OCI-LY1 (cell line): ENCODE data around the gene GATM.

Experiments
- H2AFZ ChIP-seq: fragments of 200-600 bp; sonication (generic), shearing (Covaris generic); 2 replicates; pipeline ENCODE4 v1.6.0; 2014; ENCODE audit warnings: antibody characterized with exemption, mild to moderate bottlenecking, low read length
- H3F3A ChIP-seq: fragments of 200-600 bp; sonication (generic), shearing (Covaris generic); 2 replicates; pipeline ENCODE4 v1.6.0; 2014; ENCODE audit warnings: mild to moderate bottlenecking, antibody characterized with exemption, low read length, moderate library complexity; ENCODE audit not compliant: insufficient read depth
- H3K27ac ChIP-seq: fragments of 200-600 bp; sonication (generic); 2 replicates; pipeline ENCODE4 v1.5.1; 2014; ENCODE audit warnings: low read length, mixed run types, mild to moderate bottlenecking, low read depth; ENCODE audit not compliant: poor library complexity, severe bottlenecking
- H3K27me3 ChIP-seq: fragments of 200-600 bp; sonication (generic); 2 replicates; pipeline ENCODE4 v1.6.0; 2014; ENCODE audit warnings: antibody characterized with exemption, mild to moderate bottlenecking, low read length, moderate library complexity; ENCODE audit not compliant: insufficient read depth
- H3K36me3 ChIP-seq: fragments of 200-600 bp; sonication (generic); 2 replicates; pipeline ENCODE4 v1.6.1; 2014; ENCODE audit warnings: mild to moderate bottlenecking, antibody characterized with exemption, low read length, moderate library complexity, mixed read lengths; ENCODE audit not compliant: insufficient read depth
- H3K4me1 ChIP-seq: fragments of 200-600 bp; sonication (generic); 2 replicates; pipeline ENCODE4 v1.5.1; 2014; ENCODE audit warnings: mild to moderate bottlenecking, low read length, moderate library complexity; ENCODE audit not compliant: insufficient read depth, severe bottlenecking
- H3K4me2 ChIP-seq: fragments of 200-600 bp; sonication (generic), shearing (Covaris generic); 2 replicates; pipeline ENCODE4 v1.6.1; 2014; ENCODE audit warnings: low read length
- H3K4me3 ChIP-seq: fragments of 200-600 bp; sonication (generic); 2 replicates; pipeline ENCODE4 v1.5.1; 2014; ENCODE audit warnings: low read length, low read depth, mild to moderate bottlenecking, mixed read lengths; ENCODE audit not compliant: poor library complexity, severe bottlenecking
- H3K79me2 ChIP-seq: fragments of 200-600 bp; shearing (Covaris generic); 2 replicates; pipeline ENCODE4 v1.6.1; 2016; ENCODE audit warnings: mixed run types, low read length, mixed read lengths; ENCODE audit not compliant: insufficient read depth
- H3K9ac ChIP-seq: fragments of 200-600 bp; sonication (generic), shearing (Covaris generic); 2 replicates; pipeline ENCODE4 v1.6.1; 2014; ENCODE audit warnings: mild to moderate bottlenecking, low read length, mixed read lengths
- H3K9me2 ChIP-seq: fragments of 200-600 bp; sonication (generic), shearing (Covaris generic); 2 replicates; pipeline ENCODE4 v1.6.1; 2014; ENCODE audit warnings: low read depth, mild to moderate bottlenecking, low read length, mixed read lengths
- H3K9me3 ChIP-seq: fragments of 200-600 bp; shearing (Covaris generic); 2 replicates; pipeline ENCODE4 v1.6.1; 2014; ENCODE audit warnings: low read length, mixed read lengths
- H4K20me1 ChIP-seq: fragments of 200-600 bp; sonication (generic), shearing (Covaris generic); 2 replicates; pipeline ENCODE4 v1.6.0; 2016; ENCODE audit warnings: mild to moderate bottlenecking, low read length; ENCODE audit not compliant: insufficient read depth
- EZH2 ChIP-seq: fragments of 200-600 bp; sonication (generic), shearing (Covaris generic); IDR thresholded peaks from 2 replicates; pipeline ENCODE4 v1.8.0; 2017; ENCODE audit warnings: borderline replicate concordance, mixed run types, mild to moderate bottlenecking, antibody characterized with exemption, low read length, moderate library complexity, mixed read lengths
- TF ChIP-seq, protein P1 (sequence below): fragments of 200-600 bp; sonication (generic), shearing (Covaris generic); IDR thresholded peaks from 2 replicates; pipeline ENCODE4 v1.5.1; 2017; ENCODE audit warnings: mild to moderate bottlenecking, antibody characterized with exemption, low read length, moderate library complexity, mixed read lengths

Gene GATM

DNA sequence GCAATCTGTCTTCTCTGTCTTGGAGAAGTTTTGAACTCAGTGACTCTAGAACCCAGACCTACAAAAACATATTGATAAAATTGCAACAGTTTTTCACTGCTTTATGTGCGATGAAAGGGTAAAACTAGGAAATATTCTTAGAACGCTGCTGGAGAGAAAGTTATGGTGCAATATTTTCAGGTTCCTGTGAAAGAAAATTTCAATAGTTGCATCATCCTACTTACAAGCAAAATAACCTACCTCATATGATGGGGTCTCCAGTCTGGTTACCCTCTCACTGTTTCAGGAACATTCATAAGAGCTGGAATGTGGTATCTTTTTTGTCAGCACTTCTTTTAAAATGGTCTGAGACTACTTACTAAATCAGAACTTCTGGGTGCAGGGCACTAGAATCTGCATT lies 27.1 kb downstream of the GATM start:
- Histone ChIP-seq H3K27ac (no peak overlapping the region), H3K9ac (no peak overlapping the region), H3K36me3 (no peaks in the 10 kb centered on the region), H3K4me2 (no peak overlapping the region), H3K4me1 (no peaks in the 10 kb centered on the region), H3K9me2 (no peaks in the 10 kb centered on the region), H3K9me3 (no peaks in the 10 kb centered on the region), H3K27me3 (peaks cover 3% of the 10 kb centered on the region; the same call in 1 of the 2 replicates), H2AFZ (no peak overlapping the region), H3F3A (no peaks in the 10 kb centered on the region), H3K79me2 (no peaks in the 10 kb centered on the region), H3K4me3 (no peak overlapping the region), H4K20me1 (no peaks in the 10 kb centered on the region)
- TF ChIP-seq, protein P1, sequence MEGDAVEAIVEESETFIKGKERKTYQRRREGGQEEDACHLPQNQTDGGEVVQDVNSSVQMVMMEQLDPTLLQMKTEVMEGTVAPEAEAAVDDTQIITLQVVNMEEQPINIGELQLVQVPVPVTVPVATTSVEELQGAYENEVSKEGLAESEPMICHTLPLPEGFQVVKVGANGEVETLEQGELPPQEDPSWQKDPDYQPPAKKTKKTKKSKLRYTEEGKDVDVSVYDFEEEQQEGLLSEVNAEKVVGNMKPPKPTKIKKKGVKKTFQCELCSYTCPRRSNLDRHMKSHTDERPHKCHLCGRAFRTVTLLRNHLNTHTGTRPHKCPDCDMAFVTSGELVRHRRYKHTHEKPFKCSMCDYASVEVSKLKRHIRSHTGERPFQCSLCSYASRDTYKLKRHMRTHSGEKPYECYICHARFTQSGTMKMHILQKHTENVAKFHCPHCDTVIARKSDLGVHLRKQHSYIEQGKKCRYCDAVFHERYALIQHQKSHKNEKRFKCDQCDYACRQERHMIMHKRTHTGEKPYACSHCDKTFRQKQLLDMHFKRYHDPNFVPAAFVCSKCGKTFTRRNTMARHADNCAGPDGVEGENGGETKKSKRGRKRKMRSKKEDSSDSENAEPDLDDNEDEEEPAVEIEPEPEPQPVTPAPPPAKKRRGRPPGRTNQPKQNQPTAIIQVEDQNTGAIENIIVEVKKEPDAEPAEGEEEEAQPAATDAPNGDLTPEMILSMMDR, result no peak

DNA sequence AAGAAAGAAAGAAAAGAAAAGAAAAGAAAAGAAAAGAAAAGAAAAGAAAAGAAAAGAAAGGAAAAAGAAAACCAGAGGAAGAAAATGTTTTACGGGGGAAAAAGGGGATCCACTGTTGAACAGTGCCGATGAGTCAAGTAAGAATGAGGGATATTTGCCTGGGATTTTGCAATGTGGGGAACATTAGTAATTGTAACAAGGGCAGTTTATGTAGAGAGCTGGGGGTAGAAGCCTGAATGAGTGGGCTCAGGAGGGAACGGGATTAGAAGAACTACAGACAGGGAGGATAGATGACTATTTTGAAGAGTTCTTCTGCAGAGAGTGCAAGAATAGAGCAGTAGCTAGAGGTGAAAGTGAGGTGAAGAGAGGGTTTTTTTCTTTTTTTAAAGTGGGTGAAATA lies 28.7 kb downstream of the GATM start:
- no peak for TF ChIP-seq EZH2
- TF ChIP-seq, protein P1, result no peak
- no peaks in the 10 kb centered on the region for H3K9me3 ChIP-seq
- no peak overlapping the region for H3K4me2 ChIP-seq
- no peaks in the 10 kb centered on the region for H4K20me1 ChIP-seq
- no peaks in the 10 kb centered on the region for H3K36me3 ChIP-seq
- no peaks in the 10 kb centered on the region for H3K4me1 ChIP-seq
- H3K79me2 ChIP-seq, result no peaks in the 10 kb centered on the region
- no peaks in the 10 kb centered on the region for H3F3A ChIP-seq
- H3K9me2 ChIP-seq, result no peaks in the 10 kb centered on the region
- H3K9ac ChIP-seq, result no peak overlapping the region
- no peak overlapping the region for H2AFZ ChIP-seq
- peaks cover 3% of the 10 kb centered on the region; the same call in 1 of the 2 replicates for H3K27me3 ChIP-seq
- no peak overlapping the region for H3K4me3 ChIP-seq
- no peak overlapping the region for H3K27ac ChIP-seq

DNA sequence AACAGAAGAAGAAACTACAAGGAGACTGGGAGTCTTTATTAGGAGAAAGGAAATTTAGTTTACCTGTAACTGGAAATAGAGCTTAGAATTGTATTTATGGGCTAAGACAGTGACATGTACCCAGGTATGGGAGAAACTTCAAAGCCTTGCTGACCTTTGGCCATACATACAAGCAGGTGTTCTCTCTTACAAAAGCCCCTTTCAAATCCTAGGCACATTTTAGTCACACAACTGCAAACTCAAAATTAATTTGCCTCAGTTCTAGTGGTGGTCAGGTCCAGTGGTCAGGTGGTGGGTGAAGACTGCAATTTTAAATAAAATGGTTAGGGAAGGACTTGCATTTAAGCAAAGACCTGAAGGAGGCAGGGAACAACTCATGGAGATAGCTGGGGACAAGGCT lies 30.4 kb downstream of the GATM start:
- H3K27ac ChIP-seq, result no peak overlapping the region

More for the DNA sequence above, 30.4 kb downstream of the GATM start:
- Histone ChIP-seq H3K9ac (no peak overlapping the region), H3K36me3 (no peaks in the 10 kb centered on the region), H3F3A (no peaks in the 10 kb centered on the region), H2AFZ (no peak overlapping the region), H3K9me3 (no peaks in the 10 kb centered on the region), H3K27me3 (peaks cover 3% of the 10 kb centered on the region; the same call in 1 of the 2 replicates), H3K4me1 (no peaks in the 10 kb centered on the region), H3K9me2 (no peaks in the 10 kb centered on the region), H3K4me3 (no peak overlapping the region), H4K20me1 (no peaks in the 10 kb centered on the region), H3K4me2 (no peak overlapping the region), H3K79me2 (no peaks in the 10 kb centered on the region)
- TF ChIP-seq, protein P1, result no peak
- no peak for TF ChIP-seq EZH2
